Activated naive CD4-positive, alpha-beta T cell treated with anti-CD3 and anti-CD28 coated beads, Interleukin-2, amount 50 U/mL, for 72 hours (primary cell): ENCODE measurements around the gene NAT14. TPM values are rescaled to one million over a fixed set of nuclear protein-coding genes. Genes with fewer than 3 reads are reported as not detected.

Source experiments
- ATAC-seq, 2 donors: fragments of 150-1000 bp; cut with Tn5 transposase; 2 replicates each; pipeline ENCODE4 v1.10.0; 2021; ENCODE audit warnings: mild to moderate bottlenecking in 2 of 2, moderate library complexity in 2 of 2
- DNase-seq, 2 donors: peaks; one replicate each; pipeline ENCODE4 v3.0.0; 2021 to 2022; ENCODE audit warnings: low spot score in 2 of 2
- H3K27ac Mint-ChIP-seq, 2 donors: one replicate each; pipeline ENCODE4 v1.8.0; 2022; ENCODE audit warnings: mild to moderate bottlenecking in 2 of 2, mixed read lengths in 2 of 2
- H3K36me3 Mint-ChIP-seq, 2 donors: one replicate each; pipeline ENCODE4 v1.8.0; 2022; ENCODE audit warnings: mixed read lengths in 2 of 2
- H3K9me3 Mint-ChIP-seq, 2 donors: one replicate each; pipeline ENCODE4 v1.8.0; 2022; ENCODE audit warnings: mixed read lengths in 2 of 2
- total RNA-seq, 2 donors: library from RNA; stranded (reverse); gene quantifications; one replicate each; pipeline ENCODE4 v1.2.3, GENCODE V29; 2022

Gene NAT14
- total RNA-seq, 2 donors from 2014 or later = 5.1 to 18.2 TPM

DNA sequence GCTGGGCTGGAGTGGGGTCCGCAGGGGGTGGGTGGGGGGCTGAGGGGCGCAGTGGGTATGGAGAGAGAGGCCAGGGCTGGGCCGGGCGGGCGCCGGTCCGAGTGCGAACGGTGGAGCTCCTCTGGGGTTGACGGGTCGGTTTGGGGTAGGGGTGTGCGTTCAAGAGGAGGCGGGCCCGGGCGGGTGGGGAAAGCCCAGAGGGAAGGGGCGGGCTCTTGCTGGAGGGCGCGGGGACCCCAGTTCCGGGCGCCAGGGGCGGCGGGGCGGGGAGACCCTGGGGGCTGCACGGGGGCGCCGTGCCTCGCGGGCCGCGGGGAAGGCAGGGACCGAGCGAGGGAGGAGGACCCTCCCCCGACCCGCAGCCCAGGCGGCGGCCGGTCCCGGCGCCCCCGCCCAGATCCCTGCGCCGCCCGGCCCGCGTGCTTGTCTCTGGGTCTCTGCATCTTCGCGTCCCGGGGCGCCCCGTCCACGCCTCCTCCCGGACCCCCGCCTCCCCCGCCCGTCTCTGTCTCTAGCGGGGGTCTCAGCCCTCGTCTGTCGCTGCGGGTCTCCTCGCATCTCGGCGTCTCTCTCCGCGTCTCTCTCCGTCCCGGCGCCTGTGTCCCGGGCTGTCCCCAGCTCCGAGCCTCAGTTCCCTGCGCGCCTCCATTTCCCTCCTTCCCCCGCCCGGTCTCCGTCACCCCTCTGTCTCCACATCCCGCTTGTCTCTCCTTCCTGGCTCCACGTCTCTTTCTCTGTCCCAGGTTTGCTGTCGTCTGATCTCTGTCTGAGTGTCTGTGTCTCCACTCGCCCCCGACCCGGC lies 33.6 kb upstream of the NAT14 start:
- no peak overlapping the region for H3K27ac Mint-ChIP-seq

DNA sequence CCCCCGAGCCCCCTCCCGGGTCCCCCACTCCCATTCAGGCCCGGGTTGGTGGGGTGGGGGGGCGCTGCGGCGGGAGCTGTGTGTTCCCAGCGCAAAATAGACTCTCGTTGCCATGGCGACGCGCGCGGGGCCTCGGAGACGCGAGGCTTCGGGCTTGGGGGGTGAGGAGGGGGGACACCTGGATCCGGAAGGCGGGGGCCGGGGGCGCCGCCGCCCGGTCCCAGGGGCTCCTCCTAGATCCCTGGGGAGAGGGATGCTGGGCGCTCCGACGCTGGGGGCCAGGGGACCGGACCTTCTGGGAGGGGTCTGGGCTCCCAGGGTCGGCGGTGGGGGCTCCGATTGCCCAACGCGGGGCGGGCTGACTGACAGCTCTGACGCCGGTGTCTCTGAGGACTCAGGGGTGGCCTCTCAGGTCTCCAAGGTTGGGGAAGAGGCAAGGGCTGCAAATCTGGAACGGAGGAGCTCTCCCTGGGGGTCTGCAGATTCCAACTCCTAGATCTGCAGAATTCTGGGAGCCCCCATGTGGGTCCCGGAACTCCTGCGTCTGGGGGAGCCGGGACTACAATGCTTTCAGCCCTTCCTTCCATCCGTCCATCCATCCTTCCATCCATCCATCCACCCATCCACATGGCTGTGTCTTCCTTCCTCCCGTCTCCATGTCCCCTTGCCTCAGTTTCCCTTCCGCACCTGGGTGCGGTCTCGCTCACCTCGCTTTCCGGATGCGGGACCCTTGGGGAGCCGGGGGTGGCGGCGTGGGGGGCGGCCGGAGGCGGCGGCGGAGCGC lies 32.8 kb upstream of the NAT14 start:
- peaks cover 0 to 5% of the 10 kb centered on the region in 2 donors for H3K36me3 Mint-ChIP-seq
- no peaks in the 10 kb centered on the region for H3K9me3 Mint-ChIP-seq
- ATAC-seq (no peak), DNase-seq (no peak)
- no peak overlapping the region for H3K27ac Mint-ChIP-seq

More for the DNA sequence above, 33.6 kb upstream of the NAT14 start:
- Mint-ChIP-seq H3K36me3 (peaks cover 0 to 5% of the 10 kb centered on the region in 2 donors), H3K9me3 (no peaks in the 10 kb centered on the region)
- DNase-seq (no peak), ATAC-seq (peak in 1 of 2 donors; percentile 24)

DNA sequence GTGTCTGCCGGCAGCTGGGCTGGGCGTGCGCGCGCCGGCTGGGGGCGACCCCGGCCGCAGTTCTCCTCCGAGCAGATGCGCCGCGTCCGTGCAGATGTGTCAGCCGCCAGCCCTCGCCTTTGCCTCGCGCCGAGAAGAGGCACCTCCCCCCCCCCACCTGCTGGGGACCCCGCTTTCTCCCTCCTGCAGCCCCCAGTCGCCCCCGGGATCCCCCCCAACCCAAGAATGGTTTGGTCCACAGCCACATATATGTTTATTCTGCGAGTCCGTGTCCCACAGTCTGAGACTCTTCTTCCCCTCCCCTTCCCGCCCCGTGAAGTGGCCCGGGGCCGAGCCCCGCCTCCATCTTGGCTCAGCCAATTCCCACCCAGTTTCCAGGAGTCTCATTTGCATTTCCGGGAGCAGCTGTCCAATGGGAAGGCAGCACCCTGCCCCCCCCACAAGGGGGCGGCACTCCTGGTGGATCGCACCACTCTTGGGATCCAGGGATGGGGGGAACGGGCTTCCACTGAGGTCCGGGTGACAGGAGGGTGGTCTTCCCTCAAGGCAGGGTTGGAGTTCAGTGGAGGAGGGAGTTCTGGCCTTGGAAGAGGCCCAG lies 32.1 kb upstream of the NAT14 start:
- ATAC-seq (peak; percentile 23 to 72), DNase-seq (peak in 1 of 2 donors; percentile 55)
- Mint-ChIP-seq H3K27ac (no peak overlapping the region), H3K36me3 (peaks cover 0 to 5% of the 10 kb centered on the region in 2 donors), H3K9me3 (no peaks in the 10 kb centered on the region)

DNA sequence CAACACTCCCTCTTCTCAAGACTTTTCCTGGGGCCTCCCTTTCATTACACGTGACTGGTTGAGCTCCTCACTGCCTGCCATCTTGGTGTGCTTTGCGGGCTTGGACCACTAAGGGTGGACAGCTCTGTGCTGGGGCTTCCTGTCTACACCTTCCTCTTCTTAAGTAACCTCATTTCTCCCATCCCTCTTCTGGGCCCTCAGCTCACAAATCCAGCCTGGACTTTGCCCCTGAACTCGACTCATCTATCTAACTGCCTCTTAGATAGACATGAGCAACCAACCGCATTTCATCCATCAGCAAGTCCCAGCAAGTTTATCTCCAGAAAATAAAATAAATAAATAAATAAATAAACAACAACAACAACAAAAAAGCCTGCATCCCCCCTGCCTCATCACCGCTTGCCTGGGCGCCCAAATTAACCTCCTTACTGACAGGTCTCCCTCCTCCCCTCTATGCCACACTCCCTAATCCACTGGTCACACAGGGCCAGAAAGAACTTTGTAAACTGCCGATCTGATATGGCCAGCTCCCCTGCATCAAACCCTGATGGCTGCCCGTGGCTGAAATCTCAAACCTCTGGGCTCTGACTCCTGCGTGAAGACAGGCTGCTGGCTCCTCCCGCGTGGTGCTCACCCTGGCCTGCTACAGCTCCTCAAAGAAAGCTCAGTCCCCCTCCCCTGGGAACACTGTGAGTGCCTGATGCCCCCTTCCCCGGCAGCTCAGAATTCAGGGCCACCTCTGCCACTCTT lies 31.3 kb upstream of the NAT14 start:
- no peaks in the 10 kb centered on the region for H3K9me3 Mint-ChIP-seq
- DNase-seq = no peak
- H3K27ac Mint-ChIP-seq = no peak overlapping the region
- peaks cover 0 to 5% of the 10 kb centered on the region in 2 donors for H3K36me3 Mint-ChIP-seq
- no peak for ATAC-seq

DNA sequence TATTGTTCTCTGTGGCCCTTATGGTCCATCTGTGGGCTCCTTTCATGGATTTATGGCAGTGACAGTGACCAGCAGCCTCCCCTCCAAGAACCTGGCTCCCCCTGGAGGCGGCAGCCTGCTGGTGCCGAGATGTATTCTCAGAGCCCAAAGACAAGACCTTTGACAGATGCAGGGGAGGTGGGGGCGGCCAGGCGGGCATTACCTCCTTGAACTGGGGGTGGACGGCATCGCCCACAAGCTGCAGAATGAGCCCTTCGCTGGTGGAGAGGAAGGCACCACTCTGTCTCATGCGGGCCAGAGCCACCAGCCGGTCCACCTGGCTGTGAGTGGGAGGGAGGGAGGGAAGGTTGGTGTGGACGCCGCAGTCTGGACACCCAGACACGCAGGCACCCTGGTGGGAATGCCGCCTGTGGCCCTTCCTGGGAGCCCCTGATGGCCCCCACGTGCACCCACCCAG lies 30.2 kb upstream of the NAT14 start:
- no peak overlapping the region for H3K27ac Mint-ChIP-seq
- no peaks in the 10 kb centered on the region for H3K9me3 Mint-ChIP-seq
- H3K36me3 Mint-ChIP-seq = peaks cover 0 to 5% of the 10 kb centered on the region in 2 donors
- no peak for ATAC-seq
- DNase-seq = peak in 1 of 2 donors; percentile 59

DNA sequence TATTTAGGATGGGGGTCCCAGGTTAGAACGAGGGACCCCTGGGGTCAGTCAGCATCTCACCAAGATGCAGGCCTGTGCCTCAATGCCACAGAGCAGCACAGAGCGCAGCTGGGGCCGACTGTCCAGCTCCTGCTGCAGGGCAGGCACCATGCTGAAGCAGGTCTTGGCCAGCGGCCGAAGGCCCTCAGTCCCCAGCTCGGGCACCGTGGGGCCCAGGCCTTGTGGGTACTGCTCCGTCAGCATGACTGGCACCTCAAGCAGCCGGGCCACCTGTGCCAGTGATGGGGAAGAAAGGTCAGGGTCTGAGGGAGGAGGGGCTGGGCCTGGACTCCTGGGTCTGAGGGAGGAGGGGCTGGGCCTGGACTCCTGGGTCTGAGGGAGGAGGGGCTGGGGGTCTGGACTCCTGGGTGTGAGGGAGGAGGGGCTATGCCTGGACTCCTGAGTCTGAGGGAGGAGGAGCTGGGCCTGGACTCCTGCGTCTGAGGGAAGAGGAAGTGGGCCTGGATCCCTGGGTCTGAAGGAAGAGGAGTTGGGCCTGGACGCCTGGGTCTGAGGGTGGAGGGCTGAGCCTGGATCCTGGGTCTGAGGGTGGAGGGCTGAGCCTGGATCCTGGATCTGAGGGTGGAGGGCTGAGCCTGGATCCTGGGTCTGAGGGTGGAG lies 29.3 kb upstream of the NAT14 start:
- H3K36me3 Mint-ChIP-seq = peaks cover 0 to 5% of the 10 kb centered on the region in 2 donors
- H3K27ac Mint-ChIP-seq = no peak overlapping the region
- no peak for DNase-seq
- no peaks in the 10 kb centered on the region for H3K9me3 Mint-ChIP-seq
- ATAC-seq = no peak

DNA sequence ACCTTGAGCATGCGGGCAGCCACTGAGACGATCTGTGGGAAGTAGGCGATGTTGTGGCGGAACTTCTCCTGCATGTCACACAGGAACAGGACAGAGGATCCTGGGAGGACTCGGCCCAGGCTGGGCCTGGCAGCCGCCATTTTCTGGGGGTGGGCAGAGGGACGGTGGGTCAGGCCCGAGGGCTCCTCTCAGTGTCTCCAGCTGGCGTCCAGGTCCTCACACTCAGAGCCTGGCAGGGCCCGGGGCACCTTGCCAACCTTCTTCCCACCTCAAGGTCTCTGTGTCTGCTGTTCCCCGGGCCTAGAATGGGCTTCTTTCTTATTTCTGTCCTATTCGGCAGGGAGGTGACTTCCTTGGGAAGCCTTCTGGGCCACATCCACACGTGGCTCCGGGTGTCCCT lies 28.6 kb upstream of the NAT14 start:
- peaks cover 0 to 5% of the 10 kb centered on the region in 2 donors for H3K36me3 Mint-ChIP-seq
- H3K27ac Mint-ChIP-seq = no peak overlapping the region
- ATAC-seq (no peak), DNase-seq (no peak)
- H3K9me3 Mint-ChIP-seq = no peaks in the 10 kb centered on the region

DNA sequence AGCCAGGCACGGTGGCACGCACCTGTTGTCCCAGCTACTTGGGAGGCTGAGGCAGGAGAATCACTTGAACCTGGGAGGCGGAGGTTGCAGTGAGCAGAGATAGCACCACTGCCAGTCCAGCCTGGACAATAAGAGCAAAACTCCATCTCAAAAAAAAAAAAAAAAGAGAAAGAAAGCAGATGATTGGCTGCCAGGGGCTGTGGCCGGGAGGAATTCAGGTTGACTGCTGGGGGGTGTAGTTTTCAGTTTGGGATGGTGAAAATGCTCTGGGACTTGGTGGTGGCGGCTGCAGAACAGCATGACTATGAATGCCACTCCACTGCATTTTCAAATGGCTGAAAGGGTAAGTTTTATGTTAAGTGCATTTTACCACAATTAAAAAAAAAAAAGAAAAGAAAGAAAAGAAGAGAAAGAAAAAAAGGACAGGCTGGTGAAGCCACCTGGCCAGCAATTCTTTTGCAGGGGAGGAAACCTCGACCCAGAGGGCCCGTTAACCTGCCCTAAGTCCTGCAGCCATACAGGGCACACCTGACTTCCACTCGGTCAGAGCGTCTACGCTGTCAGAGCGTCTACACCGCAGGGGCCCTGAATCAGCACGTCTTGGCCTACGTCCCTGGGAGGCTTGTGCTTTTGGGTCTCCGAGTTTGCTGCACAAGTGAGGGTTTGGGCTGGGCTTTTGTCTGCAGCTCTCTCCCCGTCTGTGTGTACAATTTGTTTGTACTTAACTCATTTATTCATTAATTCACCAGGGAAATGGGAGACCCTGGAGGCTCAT lies 27.1 kb upstream of the NAT14 start:
- ATAC-seq = no peak
- Mint-ChIP-seq H3K27ac (peak overlapping the region in 1 of 2 donors; percentile 10), H3K36me3 (peaks cover 0 to 5% of the 10 kb centered on the region in 2 donors), H3K9me3 (no peaks in the 10 kb centered on the region)
- no peak for DNase-seq

DNA sequence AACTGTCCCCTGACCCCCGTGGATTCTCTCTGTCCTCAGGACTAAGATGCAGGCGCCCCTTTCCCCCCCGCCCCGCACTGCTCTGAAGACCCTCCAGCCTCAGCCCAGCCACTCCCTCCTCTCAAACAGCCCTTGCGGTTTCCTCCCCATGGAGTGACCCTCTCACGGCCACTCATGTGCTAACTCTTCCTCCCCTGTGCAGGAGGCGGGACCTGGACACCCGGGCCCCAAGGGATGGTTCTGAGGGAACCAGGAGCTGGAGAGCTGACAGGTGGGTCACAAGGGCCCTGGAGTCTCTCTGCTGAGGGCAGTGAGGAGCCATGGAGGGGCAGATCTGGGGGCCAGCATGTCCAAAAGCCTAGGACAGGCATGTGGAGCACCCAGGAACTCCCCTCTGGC lies 25.4 kb upstream of the NAT14 start:
- ATAC-seq (no peak), DNase-seq (no peak)
- no peaks in the 10 kb centered on the region for H3K9me3 Mint-ChIP-seq
- H3K27ac Mint-ChIP-seq = no peak overlapping the region
- no peaks in the 10 kb centered on the region for H3K36me3 Mint-ChIP-seq

DNA sequence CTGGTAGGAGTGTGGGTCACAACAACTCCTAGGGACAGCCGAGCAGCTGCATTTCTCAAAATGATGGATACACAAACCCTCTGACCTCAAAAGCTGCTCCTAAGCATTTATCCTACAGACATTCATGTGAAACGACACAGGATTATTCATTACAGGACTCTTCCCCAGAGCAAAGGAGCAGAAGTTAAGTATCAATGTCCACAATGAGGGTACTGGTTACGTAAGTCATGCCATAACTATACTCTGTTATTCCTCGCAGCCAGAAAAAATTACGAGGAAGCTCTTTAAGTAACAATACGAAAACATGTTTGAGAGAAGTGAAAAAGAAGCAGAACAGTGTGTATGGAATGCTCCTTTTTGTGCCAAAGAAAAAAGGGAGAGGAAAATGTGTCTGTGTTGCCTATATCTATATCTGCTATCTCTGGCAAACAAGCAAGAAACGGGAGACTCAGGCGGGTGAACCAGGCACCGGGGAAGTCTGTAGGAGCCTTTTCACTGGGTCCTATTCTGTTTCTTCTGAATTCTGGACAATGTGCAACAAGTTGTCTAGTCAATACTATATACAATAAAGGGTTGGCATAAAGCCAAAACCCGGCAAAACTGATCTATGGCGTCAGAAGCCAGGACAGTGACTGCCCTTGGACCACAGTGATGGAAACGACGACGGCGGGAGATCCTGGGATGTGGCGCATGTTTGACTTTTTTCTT lies 24.9 kb upstream of the NAT14 start:
- no peaks in the 10 kb centered on the region for H3K36me3 Mint-ChIP-seq
- no peaks in the 10 kb centered on the region for H3K9me3 Mint-ChIP-seq
- DNase-seq (no peak), ATAC-seq (no peak)
- peak overlapping the region in 1 of 2 donors; percentile 91 for H3K27ac Mint-ChIP-seq

DNA sequence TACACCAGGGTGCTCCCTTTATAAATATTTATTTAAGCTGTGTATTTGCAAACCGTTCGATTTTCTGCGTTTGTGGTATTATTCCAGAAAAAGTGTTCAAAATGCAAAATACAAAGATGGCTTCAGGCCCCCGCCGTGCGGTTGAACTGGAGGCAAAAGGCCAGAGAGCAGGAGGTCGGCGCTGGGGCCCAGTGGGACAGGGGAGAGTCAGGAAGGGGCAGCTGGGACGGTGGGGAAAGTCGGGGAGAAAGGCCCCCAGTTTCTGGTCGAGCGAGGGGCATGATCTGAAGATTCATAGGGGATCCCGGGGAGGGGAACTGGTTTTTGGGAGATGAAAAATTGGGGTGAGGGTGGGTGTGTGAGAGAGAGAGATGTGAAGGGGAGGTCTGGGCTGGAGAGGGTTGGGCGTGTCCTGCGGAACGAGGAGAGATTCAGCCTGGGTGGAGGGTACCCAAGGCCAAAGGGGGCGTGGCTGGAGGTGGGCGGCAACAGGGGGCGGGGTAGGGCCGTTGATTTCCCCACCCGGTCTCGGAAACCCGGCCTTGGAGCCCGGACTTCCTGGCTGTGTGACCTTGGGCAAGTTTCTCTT lies 24.2 kb upstream of the NAT14 start:
- Mint-ChIP-seq H3K27ac (peak overlapping the region; percentile 77 to 91), H3K9me3 (no peaks in the 10 kb centered on the region), H3K36me3 (no peaks in the 10 kb centered on the region)
- ATAC-seq = peak in 1 of 2 donors; percentile 5
- no peak for DNase-seq

DNA sequence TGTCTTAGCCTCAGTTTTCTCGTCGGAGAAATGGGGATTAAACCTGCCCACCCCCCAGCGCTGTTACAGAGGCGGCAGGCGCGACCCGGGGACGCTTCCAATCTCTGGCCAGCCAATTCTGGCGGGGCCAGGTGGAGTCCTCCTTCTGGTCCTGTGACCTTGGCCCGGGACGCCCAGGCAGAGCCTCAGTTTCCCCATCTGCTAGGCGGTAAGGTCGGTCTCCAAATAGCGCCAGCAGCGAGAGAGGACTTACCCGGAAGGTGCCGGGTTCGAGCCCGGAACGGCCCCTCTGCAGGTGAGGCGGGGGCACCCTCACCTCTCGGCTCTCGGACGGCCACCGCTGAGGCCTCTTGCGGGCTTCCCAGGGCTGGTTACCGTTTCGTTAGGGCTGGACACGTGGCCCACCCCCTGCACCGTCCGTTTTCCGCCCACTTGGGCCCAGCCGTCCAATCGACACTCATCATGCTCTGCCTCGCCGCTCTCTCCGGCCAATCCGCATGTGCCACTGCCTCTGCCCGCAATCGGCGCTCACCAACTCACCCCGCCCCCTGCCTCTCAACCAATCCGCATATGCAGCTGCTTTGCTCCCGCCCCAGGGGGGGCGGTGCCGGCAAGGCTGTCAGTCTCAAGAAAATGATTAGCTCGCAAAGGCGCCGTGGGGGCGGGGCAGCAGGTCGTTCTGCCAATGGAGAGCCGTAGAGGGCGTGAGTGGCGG lies 23.6 kb upstream of the NAT14 start, which contains the start of gene ISOC2:
TSS of gene ISOC2 (minus strand) at position 384 of the 715 bp plus-strand sequence. CDS start 5,156 bp downstream, outside the sequence.
- H3K9me3 Mint-ChIP-seq = no peaks in the 10 kb centered on the region
- H3K27ac Mint-ChIP-seq = peak within 1 kb of the TSS; percentile 77 to 91

DNA sequence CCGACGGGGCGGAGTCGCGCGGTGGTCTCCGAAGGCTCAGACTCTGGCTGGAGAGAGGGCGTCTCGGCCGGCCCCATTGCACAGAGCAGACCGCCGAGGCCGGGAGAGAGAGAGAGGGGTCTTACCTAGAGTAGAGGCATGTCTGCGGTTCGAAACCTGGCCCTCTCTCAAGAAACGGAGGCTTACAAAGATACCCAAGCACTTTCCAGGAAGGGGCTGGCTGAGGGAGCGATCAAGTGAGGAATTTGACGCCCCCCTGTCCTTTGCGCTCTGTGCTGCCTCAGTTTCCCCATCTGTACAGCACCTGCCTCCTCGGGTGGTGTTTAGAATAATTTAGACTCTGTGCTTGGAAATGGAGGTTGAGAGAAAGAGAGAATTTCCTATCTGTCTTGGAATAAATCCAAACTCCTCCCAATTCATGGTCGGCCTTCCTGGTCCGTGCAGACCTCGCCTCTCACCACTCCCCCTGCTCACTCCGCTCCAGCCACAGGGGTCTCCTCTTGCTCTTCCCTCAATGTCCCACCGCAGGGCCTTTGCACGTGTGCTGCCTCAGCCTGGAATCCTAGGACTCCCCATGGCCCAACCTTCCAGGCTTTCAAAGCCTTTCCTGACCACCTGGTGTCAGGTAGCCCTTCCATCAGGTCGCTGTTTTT lies 22.9 kb upstream of the NAT14 start:
- no peak for DNase-seq
- Mint-ChIP-seq H3K9me3 (no peaks in the 10 kb centered on the region), H3K36me3 (no peaks in the 10 kb centered on the region), H3K27ac (peak overlapping the region in 1 of 2 donors; percentile 91)
- no peak for ATAC-seq

More for the DNA sequence above, 23.6 kb upstream of the NAT14 start, which contains the start of gene ISOC2:
- DNase-seq (peak; percentile 100), ATAC-seq (peak; percentile 97)
- no peaks in the 10 kb centered on the region for H3K36me3 Mint-ChIP-seq
